ENCODE measurements around the gene SPG7.

Gene SPG7

DNA sequence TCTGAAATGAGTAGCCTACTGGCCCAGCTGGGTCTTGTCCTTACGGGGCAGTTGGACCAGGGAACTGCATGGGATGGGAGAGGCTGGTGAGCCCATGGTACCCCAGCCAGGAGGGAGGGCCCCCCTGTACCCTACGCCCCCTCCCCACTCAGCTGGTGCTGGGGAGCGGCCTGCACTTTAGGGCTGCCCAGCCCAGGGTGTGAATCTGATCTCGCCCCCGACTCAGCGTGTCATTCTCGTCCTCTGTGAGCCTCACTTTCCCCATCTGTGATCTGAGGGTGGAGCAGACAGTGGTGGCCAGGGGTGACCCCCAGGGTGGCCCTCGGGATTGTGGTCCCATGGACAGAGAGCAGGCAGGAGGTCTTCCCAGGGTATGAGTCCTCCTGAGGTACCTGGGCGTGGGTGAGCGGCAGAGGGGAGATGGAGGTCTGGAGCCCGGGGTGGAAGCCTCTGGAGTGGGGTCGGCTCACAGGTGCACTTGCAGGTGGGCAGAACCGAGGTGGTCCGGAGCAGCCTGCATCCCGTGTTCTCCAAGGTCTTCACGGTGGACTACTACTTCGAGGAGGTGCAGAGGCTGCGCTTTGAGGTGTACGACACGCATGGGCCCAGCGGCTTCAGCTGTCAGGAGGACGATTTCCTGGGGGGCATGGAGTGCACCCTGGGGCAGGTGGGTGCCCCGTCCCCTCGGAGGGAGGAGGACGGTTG is 69.0 kb downstream of the SPG7 start:
- H3K36me3 ChIP-seq (ENCODE audit: control insufficient read depth in 2 of 2, insufficient read depth in 1 of 2, low read length in 2 of 2): no peaks in the 10 kb centered on the region
- ChIA-PET POLR2A (interaction anchor here (0.7 kb wide), 1 partner anchor 12 kb away, joined by 5 read pairs; no protein-coding TSS in a partner anchor), CTCF (no interaction called here)
- no peak overlapping the region for H3K27ac ChIP-seq (ENCODE audit: extremely low read depth, low read depth, low read length)
- H3K4me1 ChIP-seq (ENCODE audit: control insufficient read depth, insufficient read depth, low read length): no peaks in the 10 kb centered on the region
- no peak overlapping the region for H3K4me3 ChIP-seq (ENCODE audit: low read depth, low read length)
- H3K9me3 ChIP-seq (ENCODE audit: control insufficient read depth, insufficient read depth, low read depth, low read length): no peaks in the 10 kb centered on the region
- TF ChIP-seq ZBTB21 (tag by site-specific recombination; IDR thresholded peaks at IDR 0.05) (no peak), ZNF169 (tag by site-specific recombination; IDR thresholded peaks at IDR 0.05) (no peak), ZNF629 (tag by site-specific recombination; IDR thresholded peaks at IDR 0.05) (no peak), ZIC2 (tag by site-specific recombination; IDR thresholded peaks at IDR 0.05) (no peak), WT1 (tag by site-specific recombination; IDR thresholded peaks at IDR 0.05) (no peak), TCF7L2 (IDR thresholded peaks at IDR 0.05; ENCODE audit: borderline replicate concordance, low read depth, low read length) (no peak), GLIS1 (tag by site-specific recombination; IDR thresholded peaks at IDR 0.05) (no peak), ZBTB6 (tag by site-specific recombination; IDR thresholded peaks at IDR 0.05) (no peak), YY2 (tag by site-specific recombination; IDR thresholded peaks at IDR 0.05) (no peak), MEIS1 (CRISPR knock-in tag; IDR thresholded peaks at IDR 0.05; ENCODE audit: borderline replicate concordance) (no peak), ZNF426 (tag by site-specific recombination; IDR thresholded peaks at IDR 0.05) (no peak), ZNF473 (tag by site-specific recombination; IDR thresholded peaks at IDR 0.05) (no peak), PRDM6 (tag by site-specific recombination; IDR thresholded peaks at IDR 0.05) (no peak), ZBTB7A (tag by site-specific recombination; IDR thresholded peaks at IDR 0.05; ENCODE audit: low read depth) (no peak), ZNF362 (tag by site-specific recombination; IDR thresholded peaks at IDR 0.05) (no peak), ZFHX2 (tag by site-specific recombination; conservative IDR thresholded peaks at IDR 0.05) (no peak)
- TF ChIP-seq, protein P1, sequence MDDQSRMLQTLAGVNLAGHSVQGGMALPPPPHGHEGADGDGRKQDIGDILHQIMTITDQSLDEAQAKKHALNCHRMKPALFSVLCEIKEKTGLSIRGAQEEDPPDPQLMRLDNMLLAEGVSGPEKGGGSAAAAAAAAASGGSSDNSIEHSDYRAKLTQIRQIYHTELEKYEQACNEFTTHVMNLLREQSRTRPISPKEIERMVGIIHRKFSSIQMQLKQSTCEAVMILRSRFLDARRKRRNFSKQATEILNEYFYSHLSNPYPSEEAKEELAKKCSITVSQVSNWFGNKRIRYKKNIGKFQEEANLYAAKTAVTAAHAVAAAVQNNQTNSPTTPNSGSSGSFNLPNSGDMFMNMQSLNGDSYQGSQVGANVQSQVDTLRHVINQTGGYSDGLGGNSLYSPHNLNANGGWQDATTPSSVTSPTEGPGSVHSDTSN (CRISPR knock-in tag; IDR thresholded peaks at IDR 0.05): no peak
- TF ChIP-seq, protein P2, sequence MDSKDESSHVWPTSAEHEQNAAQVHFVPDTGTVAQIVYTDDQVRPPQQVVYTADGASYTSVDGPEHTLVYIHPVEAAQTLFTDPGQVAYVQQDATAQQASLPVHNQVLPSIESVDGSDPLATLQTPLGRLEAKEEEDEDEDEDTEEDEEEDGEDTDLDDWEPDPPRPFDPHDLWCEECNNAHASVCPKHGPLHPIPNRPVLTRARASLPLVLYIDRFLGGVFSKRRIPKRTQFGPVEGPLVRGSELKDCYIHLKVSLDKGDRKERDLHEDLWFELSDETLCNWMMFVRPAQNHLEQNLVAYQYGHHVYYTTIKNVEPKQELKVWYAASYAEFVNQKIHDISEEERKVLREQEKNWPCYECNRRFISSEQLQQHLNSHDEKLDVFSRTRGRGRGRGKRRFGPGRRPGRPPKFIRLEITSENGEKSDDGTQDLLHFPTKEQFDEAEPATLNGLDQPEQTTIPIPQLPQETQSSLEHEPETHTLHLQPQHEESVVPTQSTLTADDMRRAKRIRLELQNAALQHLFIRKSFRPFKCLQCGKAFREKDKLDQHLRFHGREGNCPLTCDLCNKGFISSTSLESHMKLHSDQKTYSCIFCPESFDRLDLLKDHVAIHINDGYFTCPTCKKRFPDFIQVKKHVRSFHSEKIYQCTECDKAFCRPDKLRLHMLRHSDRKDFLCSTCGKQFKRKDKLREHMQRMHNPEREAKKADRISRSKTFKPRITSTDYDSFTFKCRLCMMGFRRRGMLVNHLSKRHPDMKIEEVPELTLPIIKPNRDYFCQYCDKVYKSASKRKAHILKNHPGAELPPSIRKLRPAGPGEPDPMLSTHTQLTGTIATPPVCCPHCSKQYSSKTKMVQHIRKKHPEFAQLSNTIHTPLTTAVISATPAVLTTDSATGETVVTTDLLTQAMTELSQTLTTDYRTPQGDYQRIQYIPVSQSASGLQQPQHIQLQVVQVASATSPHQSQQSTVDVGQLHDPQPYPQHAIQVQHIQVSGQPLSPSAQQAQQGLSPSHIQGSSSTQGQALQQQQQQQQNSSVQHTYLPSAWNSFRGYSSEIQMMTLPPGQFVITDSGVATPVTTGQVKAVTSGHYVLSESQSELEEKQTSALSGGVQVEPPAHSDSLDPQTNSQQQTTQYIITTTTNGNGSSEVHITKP (tag by site-specific recombination; IDR thresholded peaks at IDR 0.05): no peak

Data from HEK293 (cell line).